OCI-LY3 (cell line): ENCODE data around the gene ZNF511.

Experiments
- H2AFZ ChIP-seq: fragments of 200-600, 300-600 bp; shearing (Covaris generic); 2 replicates; pipeline ENCODE4 v1.6.0; 2014; ENCODE audit warnings: antibody characterized with exemption, low read depth, low read length
- H3K27ac ChIP-seq: fragments of 200-600, 300-600 bp; sonication (generic); 2 replicates; pipeline ENCODE4 v1.5.1; 2014; ENCODE audit warnings: mild to moderate bottlenecking, low read length, moderate library complexity, mixed read lengths
- H3K27me3 ChIP-seq: fragments of 200-600, 300-600 bp; sonication (generic); 2 replicates; pipeline ENCODE4 v1.6.1; 2014; ENCODE audit warnings: low read depth, low read length, mixed read lengths
- H3K36me3 ChIP-seq: fragments of 200-600, 300-600 bp; sonication (generic); replicated peaks from 2 replicates; pipeline ENCODE3; 2014; ENCODE audit warnings: low read depth, low read length, mixed read lengths
- H3K4me1 ChIP-seq: fragments of 300-600, 200-600 bp; sonication (generic); 2 replicates; pipeline ENCODE4 v1.6.1; 2014; ENCODE audit warnings: low read length, mixed read lengths
- H3K4me2 ChIP-seq: fragments of 200-600, 300-600 bp; sonication (generic); 2 replicates; pipeline ENCODE4 v1.6.1; 2014; ENCODE audit warnings: low read length, mixed read lengths
- H3K4me3 ChIP-seq: fragments of 300-600, 200-600 bp; sonication (generic); 2 replicates; pipeline ENCODE4 v1.5.1; 2014; ENCODE audit warnings: antibody characterized with exemption, mild to moderate bottlenecking, low read length, moderate library complexity
- H3K79me2 ChIP-seq: fragments of 300-600, 200-600 bp; shearing (Covaris generic); 2 replicates; pipeline ENCODE4 v1.6.1; 2014; ENCODE audit warnings: mild to moderate bottlenecking, low read length, mixed read lengths
- H3K9ac ChIP-seq: fragments of 300-600, 200-600 bp; shearing (Covaris generic); 2 replicates; pipeline ENCODE4 v1.6.0; 2014; ENCODE audit warnings: mild to moderate bottlenecking, low read length, moderate library complexity
- H3K9me3 ChIP-seq: fragments of 200-600, 300-600 bp; shearing (Covaris generic); 2 replicates; pipeline ENCODE4 v1.6.1; 2014; ENCODE audit warnings: low read length, mixed read lengths; ENCODE audit not compliant: insufficient read depth
- H4K20me1 ChIP-seq: fragments of 200-600, 300-600 bp; sonication (generic); 2 replicates; pipeline ENCODE4 v1.6.1; 2016; ENCODE audit warnings: low read length, mixed read lengths; ENCODE audit not compliant: insufficient read depth
- CTCF ChIP-seq: fragments of 200-600, 300-600 bp; sonication (generic); IDR thresholded peaks from 2 replicates; pipeline ENCODE4 v1.5.1; 2014; ENCODE audit warnings: antibody characterized with exemption, low read length, low read depth
- EZH2phosphoT487 ChIP-seq: fragments of 200-600 bp; shearing (Covaris generic); IDR thresholded peaks from 2 replicates; pipeline ENCODE4 v1.6.1; 2018; ENCODE audit warnings: antibody characterized with exemption, mixed run types, low read depth

Gene ZNF511

DNA sequence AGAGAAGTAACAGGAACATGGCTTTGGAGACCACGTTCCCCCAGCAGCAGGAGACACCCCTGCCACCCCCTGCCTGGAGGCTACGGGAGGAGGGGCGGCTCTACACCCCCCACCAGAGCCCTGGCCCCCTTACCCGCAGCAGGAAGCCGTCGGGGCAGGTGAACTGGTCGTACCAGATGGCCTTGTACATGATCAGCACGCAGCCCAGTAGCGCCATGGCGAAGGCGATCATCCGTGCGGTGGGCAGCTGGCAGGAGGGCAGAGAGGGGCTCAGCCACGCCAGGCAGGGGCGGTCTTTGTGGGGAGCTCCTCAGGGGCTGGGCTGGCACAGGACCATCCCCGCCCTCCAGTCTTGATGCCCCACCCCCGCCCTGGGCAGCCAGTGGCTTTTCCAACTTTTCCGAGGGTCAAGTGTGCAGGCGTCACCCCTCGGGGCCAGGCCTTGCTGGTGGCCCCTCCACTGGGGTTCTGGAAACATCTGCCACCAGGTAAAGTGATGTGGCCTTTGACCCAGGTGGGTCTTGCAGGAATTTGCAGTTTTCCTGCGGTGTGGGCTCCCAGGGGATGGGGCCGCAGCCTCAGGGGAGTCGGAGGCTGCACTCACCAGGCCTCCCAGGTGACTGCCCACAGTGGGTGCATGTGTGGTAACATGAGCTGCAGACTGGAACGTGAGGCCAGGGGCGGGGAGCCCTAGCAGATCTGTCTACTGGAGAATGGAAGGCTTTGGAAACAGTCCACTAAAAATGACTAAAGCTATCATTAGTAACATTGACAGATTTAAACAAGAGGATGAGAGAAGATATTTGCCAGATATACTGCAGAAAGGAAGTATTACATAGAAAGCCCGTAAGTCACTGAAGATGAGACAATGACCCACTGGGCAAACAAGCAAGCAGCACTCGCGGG is 18.3 kb downstream of the ZNF511 start:
- peaks cover 8% of the 10 kb centered on the region for H3K27me3 ChIP-seq
- no peak overlapping the region for H2AFZ ChIP-seq
- no peak overlapping the region for H3K9ac ChIP-seq
- no peaks in the 10 kb centered on the region for H3K9me3 ChIP-seq
- H3K4me1 ChIP-seq = no peaks in the 10 kb centered on the region
- H3K79me2 ChIP-seq = no peaks in the 10 kb centered on the region
- no peak overlapping the region for H3K27ac ChIP-seq
- H3K4me3 ChIP-seq = no peak overlapping the region
- no peaks in the 10 kb centered on the region for H3K36me3 ChIP-seq
- TF ChIP-seq EZH2phosphoT487 (no peak), CTCF (no peak)
- H3K4me2 ChIP-seq = no peak overlapping the region
- no peaks in the 10 kb centered on the region for H4K20me1 ChIP-seq

- H3K27ac ChIP-seq = no peak overlapping the region
- no peaks in the 10 kb centered on the region for H4K20me1 ChIP-seq
- no peak overlapping the region for H3K4me2 ChIP-seq
- H3K27me3 ChIP-seq = peaks cover 8% of the 10 kb centered on the region
- no peak overlapping the region for H2AFZ ChIP-seq
- no peak overlapping the region for H3K9ac ChIP-seq
- no peak overlapping the region for H3K4me3 ChIP-seq
- H3K36me3 ChIP-seq = no peaks in the 10 kb centered on the region
- H3K9me3 ChIP-seq = no peaks in the 10 kb centered on the region
- H3K79me2 ChIP-seq = no peaks in the 10 kb centered on the region
- H3K4me1 ChIP-seq = no peaks in the 10 kb centered on the region
- TF ChIP-seq CTCF (no peak), EZH2phosphoT487 (no peak)
Measured at GRCh38 chr10:133327651-133328357, 19.1 kb downstream of the ZNF511 start.

DNA sequence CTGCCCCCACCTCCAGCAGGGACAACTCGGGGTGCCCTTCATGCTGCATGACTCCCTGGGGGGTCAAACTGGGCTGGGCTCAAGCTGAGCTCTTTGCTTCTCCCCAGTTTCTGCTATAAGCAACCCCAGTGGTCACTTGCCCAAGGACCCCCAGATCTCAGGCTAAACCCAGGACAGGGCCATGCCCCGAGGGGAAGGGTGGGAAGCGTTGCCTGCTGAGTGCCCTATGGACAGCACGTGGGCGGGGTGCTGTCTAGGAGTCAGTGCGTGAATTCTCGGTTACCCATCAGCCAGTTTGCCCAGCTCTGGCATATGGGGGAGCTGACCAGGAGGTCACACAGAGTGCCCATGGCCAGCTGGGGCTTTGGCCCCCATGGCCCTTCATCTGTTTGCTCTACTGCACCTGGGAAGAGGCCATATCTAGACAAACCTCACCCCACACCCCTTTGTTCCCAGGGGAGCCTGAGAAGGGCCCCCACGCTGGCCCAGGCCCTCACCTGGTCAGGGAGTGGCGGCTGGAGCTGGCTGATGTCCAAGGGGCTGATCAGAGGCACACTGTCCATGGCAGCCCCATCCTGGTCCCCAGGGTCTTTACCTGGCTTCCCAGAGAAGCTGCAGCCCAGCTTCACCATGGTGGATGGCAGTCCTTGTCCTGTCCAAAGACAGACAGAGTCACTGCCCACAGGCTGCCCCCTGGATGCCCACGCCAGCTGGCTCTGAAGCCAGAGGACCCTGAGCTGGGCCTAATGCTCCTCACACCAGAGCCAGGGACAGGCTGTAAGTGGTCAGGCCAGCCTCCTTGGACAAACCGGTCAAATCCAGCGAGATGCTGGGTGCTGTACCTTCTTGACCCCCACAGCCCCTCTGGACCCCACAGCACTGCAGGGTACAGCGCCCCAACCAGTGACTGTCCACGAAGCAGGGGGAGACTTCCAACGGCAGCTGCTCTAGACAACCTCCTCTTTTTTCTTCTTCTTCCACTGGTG is 19.9 kb downstream of the ZNF511 start:
- no peak overlapping the region for H3K9ac ChIP-seq
- H3K27me3 ChIP-seq = peaks cover 8% of the 10 kb centered on the region
- H2AFZ ChIP-seq = no peak overlapping the region

More for the DNA sequence above, 19.9 kb downstream of the ZNF511 start:
- H3K27ac ChIP-seq = no peak overlapping the region
- no peaks in the 10 kb centered on the region for H3K36me3 ChIP-seq
- H3K9me3 ChIP-seq = no peaks in the 10 kb centered on the region
- H4K20me1 ChIP-seq = no peaks in the 10 kb centered on the region
- no peak overlapping the region for H3K4me2 ChIP-seq
- no peak overlapping the region for H3K4me3 ChIP-seq
- H3K4me1 ChIP-seq = no peaks in the 10 kb centered on the region
- no peaks in the 10 kb centered on the region for H3K79me2 ChIP-seq
- TF ChIP-seq CTCF (no peak), EZH2phosphoT487 (no peak)
